ENCODE results near the gene MAP1B.

The MAP1B gene

GRCh38 chr5:72242796-72243475 is 135.7 kb downstream of the MAP1B start:
- intact Hi-C loops (cut with DNase I; ENCODE audit: low total_unique reads): no loop called here
- no peak for DNase-seq
- no peaks in the 10 kb centered on the region for H3K36me3 ChIP-seq
- no peaks in the 10 kb centered on the region for H3K9me3 ChIP-seq
- H3K27me3 ChIP-seq: no peaks in the 10 kb centered on the region
- peaks cover 0 to 55% (median 32%) of the 10 kb centered on the region in 4 donors for H3K4me1 ChIP-seq
- TF ChIP-seq, protein P1, sequence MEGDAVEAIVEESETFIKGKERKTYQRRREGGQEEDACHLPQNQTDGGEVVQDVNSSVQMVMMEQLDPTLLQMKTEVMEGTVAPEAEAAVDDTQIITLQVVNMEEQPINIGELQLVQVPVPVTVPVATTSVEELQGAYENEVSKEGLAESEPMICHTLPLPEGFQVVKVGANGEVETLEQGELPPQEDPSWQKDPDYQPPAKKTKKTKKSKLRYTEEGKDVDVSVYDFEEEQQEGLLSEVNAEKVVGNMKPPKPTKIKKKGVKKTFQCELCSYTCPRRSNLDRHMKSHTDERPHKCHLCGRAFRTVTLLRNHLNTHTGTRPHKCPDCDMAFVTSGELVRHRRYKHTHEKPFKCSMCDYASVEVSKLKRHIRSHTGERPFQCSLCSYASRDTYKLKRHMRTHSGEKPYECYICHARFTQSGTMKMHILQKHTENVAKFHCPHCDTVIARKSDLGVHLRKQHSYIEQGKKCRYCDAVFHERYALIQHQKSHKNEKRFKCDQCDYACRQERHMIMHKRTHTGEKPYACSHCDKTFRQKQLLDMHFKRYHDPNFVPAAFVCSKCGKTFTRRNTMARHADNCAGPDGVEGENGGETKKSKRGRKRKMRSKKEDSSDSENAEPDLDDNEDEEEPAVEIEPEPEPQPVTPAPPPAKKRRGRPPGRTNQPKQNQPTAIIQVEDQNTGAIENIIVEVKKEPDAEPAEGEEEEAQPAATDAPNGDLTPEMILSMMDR (IDR thresholded peaks at IDR 0.05): no peak
- H3K4me3 ChIP-seq: no peak overlapping the region
- peak overlapping the region; percentile 38 to 76 for H3K27ac ChIP-seq

DNA sequence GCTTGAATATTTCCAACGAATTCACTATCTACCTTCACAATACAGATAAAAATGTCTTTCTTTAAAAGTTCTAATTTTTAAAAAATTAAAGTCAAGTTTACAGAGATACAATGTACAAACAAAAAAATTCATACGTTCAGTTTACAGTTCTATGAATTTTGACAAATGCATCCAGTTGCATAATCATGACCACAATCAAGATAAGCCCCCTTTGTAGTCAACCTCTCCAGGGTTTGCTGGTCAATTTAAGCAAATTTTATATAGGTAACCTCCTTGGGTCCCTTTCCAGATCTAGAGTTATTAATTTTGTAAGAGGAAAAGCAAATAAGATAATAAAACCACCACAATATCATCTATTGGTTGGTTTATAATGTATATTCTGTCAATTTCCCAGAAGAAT is 136.4 kb downstream of the MAP1B start:
- intact Hi-C loops (cut with DNase I; ENCODE audit: low total_unique reads): no loop called here
- H3K4me3 ChIP-seq: no peak overlapping the region
- H3K36me3 ChIP-seq: no peaks in the 10 kb centered on the region
- H3K27me3 ChIP-seq: no peaks in the 10 kb centered on the region
- TF ChIP-seq, protein P1 (IDR thresholded peaks at IDR 0.05): no peak
- peak overlapping the region; percentile 76 to 78 for H3K27ac ChIP-seq
- DNase-seq: no peak
- H3K9me3 ChIP-seq: no peaks in the 10 kb centered on the region
- peaks cover 0 to 63% (median 36%) of the 10 kb centered on the region in 4 donors for H3K4me1 ChIP-seq

DNA sequence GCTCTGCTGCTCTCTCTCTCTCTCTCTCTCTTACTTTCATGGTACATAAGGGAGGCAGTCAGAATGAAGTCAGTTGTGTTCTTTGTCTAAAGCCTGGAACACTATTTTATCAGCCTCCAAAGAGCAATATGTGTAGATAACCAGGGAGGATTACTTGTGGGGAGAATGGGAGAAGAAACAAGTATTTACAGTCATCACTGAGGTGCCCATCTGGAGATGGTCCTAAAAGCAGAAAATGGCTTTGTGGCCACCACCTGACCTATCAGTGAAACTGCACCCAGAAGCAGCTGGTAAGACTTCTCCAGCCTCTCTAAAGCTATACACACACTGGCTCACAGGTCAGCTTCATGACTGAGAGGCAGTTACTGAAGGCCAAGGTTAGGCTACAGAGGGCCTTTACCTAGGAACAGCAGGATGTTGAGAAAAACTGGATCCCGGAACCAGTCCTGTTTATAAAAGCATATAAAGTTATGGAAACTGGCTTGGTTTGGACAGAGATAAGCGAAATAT is 137.6 kb downstream of the MAP1B start:
- DNase-seq: no peak
- peak overlapping the region; percentile 76 to 78 for H3K27ac ChIP-seq
- peaks cover 0 to 68% (median 39%) of the 10 kb centered on the region in 4 donors for H3K4me1 ChIP-seq
- intact Hi-C loops (cut with DNase I; ENCODE audit: low total_unique reads): no loop called here
- H3K36me3 ChIP-seq: no peaks in the 10 kb centered on the region
- H3K4me3 ChIP-seq: no peak overlapping the region
- TF ChIP-seq, protein P1 (IDR thresholded peaks at IDR 0.05): peak; percentile 22 to 32
- no peaks in the 10 kb centered on the region for H3K27me3 ChIP-seq
- H3K9me3 ChIP-seq: no peaks in the 10 kb centered on the region

DNA sequence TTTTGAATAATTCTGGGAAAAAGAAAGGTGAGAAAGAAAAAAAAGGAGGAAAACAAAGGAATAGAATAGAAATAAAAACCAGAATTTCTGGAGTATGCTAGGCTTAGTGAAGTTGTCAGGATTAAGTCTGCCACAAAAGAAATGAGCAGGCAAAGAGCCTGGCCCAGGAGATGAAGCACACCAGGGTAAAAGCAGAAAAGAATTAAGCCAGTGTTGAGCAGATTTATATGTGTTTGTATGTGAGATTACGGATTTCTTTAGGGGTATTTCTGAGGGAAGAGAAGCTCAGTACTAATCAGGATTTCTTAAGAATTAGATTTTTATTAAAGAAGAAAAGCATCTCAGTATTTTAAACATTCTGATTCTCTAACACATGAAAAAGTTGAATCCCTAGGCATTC is 138.3 kb downstream of the MAP1B start:
- Histone ChIP-seq H3K4me3 (no peak overlapping the region), H3K4me1 (peaks cover 0 to 71% (median 39%) of the 10 kb centered on the region in 4 donors), H3K36me3 (no peaks in the 10 kb centered on the region), H3K9me3 (no peaks in the 10 kb centered on the region), H3K27me3 (no peaks in the 10 kb centered on the region), H3K27ac (peak overlapping the region; percentile 76 to 78)
- no peak for DNase-seq
- intact Hi-C loops (cut with DNase I; ENCODE audit: low total_unique reads): no loop called here
- TF ChIP-seq, protein P1 (IDR thresholded peaks at IDR 0.05): no peak

DNA sequence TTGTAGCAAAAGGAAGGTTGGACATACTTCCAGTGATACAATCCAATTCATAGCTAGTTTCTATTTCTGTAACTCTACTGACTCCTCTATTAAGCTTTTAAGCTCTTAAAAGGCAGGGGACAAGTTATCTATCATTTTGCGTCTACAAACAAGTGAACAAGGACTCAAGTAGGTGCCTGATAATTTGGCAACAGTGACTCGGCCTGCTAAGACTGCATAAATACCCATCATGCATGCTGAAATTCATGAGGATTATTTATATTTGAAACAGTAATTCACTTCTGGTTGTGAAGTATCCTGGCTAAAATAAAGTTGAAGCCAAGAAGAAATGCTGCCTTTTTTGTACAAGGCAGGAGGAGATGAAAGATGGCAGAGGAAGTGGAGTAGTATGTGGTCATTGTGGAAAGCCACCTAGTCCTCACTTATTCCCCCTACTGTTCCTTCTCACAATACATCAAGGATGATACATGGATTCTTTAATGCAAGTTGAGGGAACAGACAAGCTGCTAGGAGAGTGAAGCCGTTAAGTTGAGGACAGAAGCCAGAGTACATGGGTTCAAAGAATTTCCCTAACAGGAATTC is 138.8 kb downstream of the MAP1B start:
- Histone ChIP-seq H3K9me3 (no peaks in the 10 kb centered on the region), H3K27me3 (no peaks in the 10 kb centered on the region), H3K36me3 (no peaks in the 10 kb centered on the region), H3K27ac (peak overlapping the region; percentile 76 to 78), H3K4me3 (no peak overlapping the region), H3K4me1 (peaks cover 0 to 76% (median 43%) of the 10 kb centered on the region in 4 donors)
- no peak for DNase-seq
- TF ChIP-seq, protein P1 (IDR thresholded peaks at IDR 0.05): no peak
- intact Hi-C loops (cut with DNase I; ENCODE audit: low total_unique reads): no loop called here
